A549 treated with AZD9567 at 1 μM for 4 hours (cell line): ENCODE data around the gene MAL. TPM values are rescaled to one million over a fixed set of nuclear protein-coding genes. Genes with fewer than 3 reads are reported as not detected.

Experiments used
- total RNA-seq: library from RNA; stranded (reverse); fragments of 200-300 nt; extraction: Qiagen RNA extraction; gene quantifications from 5 replicates; pipeline ENCODE4 v1.2.3, GENCODE V29; 2022; ENCODE audit not compliant: insufficient read depth

Gene MAL
- total RNA-seq = 0.09 to 0.18 TPM (median 0.14 TPM) in 4 of 5 replicates, not detected in the other

DNA sequence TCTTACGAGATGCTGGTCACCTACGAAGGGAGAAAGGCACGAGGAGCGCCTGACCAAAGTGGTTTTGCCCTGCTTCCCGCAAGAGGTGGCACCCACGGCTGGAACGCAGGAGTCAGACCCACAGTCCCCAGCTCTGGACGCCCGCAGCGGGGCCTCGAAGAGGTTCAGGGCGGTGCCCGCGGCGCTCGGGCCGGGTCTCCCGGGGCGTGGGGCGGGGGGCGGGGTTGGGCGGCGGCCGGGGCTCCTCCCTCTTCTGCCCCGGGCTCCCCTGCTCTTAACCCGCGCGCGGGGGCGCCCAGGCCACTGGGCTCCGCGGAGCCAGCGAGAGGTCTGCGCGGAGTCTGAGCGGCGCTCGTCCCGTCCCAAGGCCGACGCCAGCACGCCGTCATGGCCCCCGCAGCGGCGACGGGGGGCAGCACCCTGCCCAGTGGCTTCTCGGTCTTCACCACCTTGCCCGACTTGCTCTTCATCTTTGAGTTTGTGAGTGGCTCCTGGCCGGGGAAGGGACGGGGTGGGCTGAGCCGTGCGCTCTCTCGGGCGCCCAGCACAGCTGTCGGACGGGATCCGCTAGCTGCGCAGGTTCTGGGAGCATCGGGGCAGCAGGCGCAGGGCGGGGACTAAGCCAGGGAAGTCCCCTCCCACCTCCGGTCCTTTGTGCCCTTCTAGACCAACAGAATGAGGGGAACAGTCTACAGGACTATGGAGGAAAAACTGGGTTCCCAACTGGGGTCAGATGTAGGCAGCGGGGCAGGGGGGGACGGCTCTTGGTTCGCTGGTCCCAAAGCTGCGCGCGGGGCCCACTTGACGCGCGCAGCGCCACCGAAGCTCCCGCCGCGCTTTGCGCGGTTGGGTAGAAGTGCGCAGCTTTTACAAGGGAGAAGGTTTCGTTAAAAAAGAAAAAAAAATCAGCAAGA lies at the start of gene MAL:
Gene MAL, plus strand, starts transcription at position 303 of the 914 bp plus-strand sequence. Its CDS starts 85 bp downstream, at position 388.

Other genes with a start within 250 kb of the MAL start
- gene TEKT4, start 154.3 kb upstream of the MAL start, total RNA-seq = not detected in 5 replicates
- 68.5 to 74.9 TPM (median 72.9 TPM) in 5 replicates for gene MRPS5, start 96.1 kb downstream of the MAL start, total RNA-seq
- gene ZNF514, start 134.1 kb downstream of the MAL start, total RNA-seq = 4.4 to 7.4 TPM (median 6.9 TPM) in 5 replicates
- 3.2 to 6.4 TPM (median 3.6 TPM) in 5 replicates for gene ZNF2, start 140.1 kb downstream of the MAL start, total RNA-seq
- gene ZNF892, start 181.8 kb downstream of the MAL start, total RNA-seq = 0.39 to 0.54 TPM (median 0.48 TPM) in 4 of 5 replicates, not detected in the other
- 0.02 to 0.07 TPM (median 0.05 TPM) in 4 of 5 replicates, not detected in the other for gene PROM2, start 248.7 kb downstream of the MAL start, total RNA-seq